Activated T-helper 1 cell treated with Interleukin-2 at 50 U/mL for 16 hours (primary cell): ENCODE data around the gene MGAT5.

ENCODE experiments used
- DNase-seq: peaks from one replicate; pipeline ENCODE4 v3.0.0-alpha.2; 2020; ENCODE audit warnings: low read depth

MGAT5 gene

GRCh38 chr2:134254824-134255223 lies 952 bp downstream of the MGAT5 start:
- no peak for DNase-seq

- no peak for DNase-seq
These were observed 3.1 kb downstream of the MGAT5 start for GRCh38 chr2:134256956-134257355.

GRCh38 chr2:134257509-134257908 lies 3.6 kb downstream of the MGAT5 start:
- DNase-seq, result no peak

- DNase-seq, result no peak
These were observed 4.3 kb downstream of the MGAT5 start for GRCh38 chr2:134257965-134258683.

- peak; percentile 41 for DNase-seq
These were observed 5.0 kb downstream of the MGAT5 start for GRCh38 chr2:134258684-134259388.

- DNase-seq, result no peak
These were observed 5.7 kb downstream of the MGAT5 start for GRCh38 chr2:134259571-134259970.

GRCh38 chr2:134259994-134260393 lies 6.1 kb downstream of the MGAT5 start:
- DNase-seq, result no peak

- DNase-seq, result no peak
These were observed 6.8 kb downstream of the MGAT5 start for GRCh38 chr2:134260713-134261112.

- no peak for DNase-seq
These were observed 7.7 kb downstream of the MGAT5 start for GRCh38 chr2:134261398-134262131.

GRCh38 chr2:134262684-134263083 lies 8.8 kb downstream of the MGAT5 start:
- DNase-seq, result no peak

GRCh38 chr2:134268265-134268664 lies 14.4 kb downstream of the MGAT5 start:
- no peak for DNase-seq

- DNase-seq, result no peak
These were observed 15.4 kb downstream of the MGAT5 start for GRCh38 chr2:134269230-134269629.

GRCh38 chr2:134269972-134270735 lies 16.3 kb downstream of the MGAT5 start:
- DNase-seq, result no peak

GRCh38 chr2:134271758-134272157 lies 17.9 kb downstream of the MGAT5 start:
- no peak for DNase-seq

- DNase-seq, result no peak
These were observed 18.9 kb downstream of the MGAT5 start for GRCh38 chr2:134272806-134273205.

GRCh38 chr2:134273256-134273983 lies 19.5 kb downstream of the MGAT5 start:
- no peak for DNase-seq

GRCh38 chr2:134274121-134274520 lies 20.2 kb downstream of the MGAT5 start:
- DNase-seq, result no peak

GRCh38 chr2:134275058-134275862 lies 21.4 kb downstream of the MGAT5 start:
- DNase-seq, result no peak

GRCh38 chr2:134276381-134277172 lies 22.7 kb downstream of the MGAT5 start:
- no peak for DNase-seq

GRCh38 chr2:134277223-134277622 lies 23.4 kb downstream of the MGAT5 start:
- no peak for DNase-seq
